Chondrocyte (in vitro differentiated cells): ENCODE results near the gene CTNNBIP1. TPM values are rescaled to one million over a fixed set of nuclear protein-coding genes. Genes with fewer than 3 reads are reported as not detected.

ENCODE experiments used
- DNase-seq: peaks from one replicate; pipeline ENCODE4 v3.0.0; 2021; ENCODE audit warnings: mixed read lengths, low spot score
- H3K27ac Mint-ChIP-seq: one replicate; pipeline ENCODE4 v1.8.0; 2021; ENCODE audit warnings: mild to moderate bottlenecking, moderate library complexity, mixed read lengths; ENCODE audit not compliant: unreplicated experiment
- H3K27me3 Mint-ChIP-seq: 2 replicates; pipeline ENCODE4 v1.8.0; 2021; ENCODE audit warnings: low read depth, mixed read lengths
- H3K36me3 Mint-ChIP-seq: 2 replicates; pipeline ENCODE4 v1.8.0; 2021; ENCODE audit warnings: low read depth, mixed read lengths
- H3K4me1 Mint-ChIP-seq: 2 replicates; pipeline ENCODE4 v1.8.0; 2021; ENCODE audit warnings: low read depth, mild to moderate bottlenecking, mixed read lengths
- H3K4me3 Mint-ChIP-seq: one replicate; pipeline ENCODE4 v1.8.0; 2021; ENCODE audit warnings: mild to moderate bottlenecking, moderate library complexity, mixed read lengths; ENCODE audit not compliant: unreplicated experiment
- H3K9me3 Mint-ChIP-seq: 2 replicates; pipeline ENCODE4 v1.8.0; 2021; ENCODE audit warnings: low read depth, mixed read lengths
- total RNA-seq: library from RNA; stranded (reverse); gene quantifications from 3 replicates; pipeline ENCODE4 v1.2.1, GENCODE V29; 2021
- TF ChIP-seq, protein P1 (sequence below): fragments of 200-600 bp; sonication (generic); IDR thresholded peaks from 2 replicates; pipeline ENCODE4 v1.5.0; 2021; ENCODE audit warnings: antibody characterized with exemption, mild to moderate bottlenecking, moderate library complexity

Gene CTNNBIP1
- total RNA-seq, 1 donor from 2014 or later: 26.2 TPM

DNA sequence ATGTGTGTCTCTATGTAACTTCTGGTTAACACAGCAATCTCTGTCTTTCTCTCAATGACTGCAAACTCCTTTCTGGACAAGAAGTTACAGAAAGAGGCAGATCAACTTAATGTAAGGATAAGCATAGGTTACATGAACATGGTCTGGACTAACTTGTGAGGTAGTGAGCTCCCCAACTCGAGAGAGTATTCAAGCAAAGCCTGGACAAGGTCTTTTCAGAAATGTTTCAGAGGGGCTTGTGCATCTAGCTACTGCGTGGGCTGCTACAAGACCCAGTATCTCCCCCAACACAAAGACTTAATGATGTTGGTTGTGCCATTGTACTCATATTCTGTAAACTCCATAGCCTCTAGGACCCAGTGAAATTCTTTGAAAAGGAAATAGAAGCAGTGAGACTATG is 62.8 kb downstream of the CTNNBIP1 start:
- no peaks in the 10 kb centered on the region for H3K9me3 Mint-ChIP-seq
- peaks cover 19% of the 10 kb centered on the region for H3K4me1 Mint-ChIP-seq
- H3K4me3 Mint-ChIP-seq: no peak overlapping the region
- TF ChIP-seq, protein P1, sequence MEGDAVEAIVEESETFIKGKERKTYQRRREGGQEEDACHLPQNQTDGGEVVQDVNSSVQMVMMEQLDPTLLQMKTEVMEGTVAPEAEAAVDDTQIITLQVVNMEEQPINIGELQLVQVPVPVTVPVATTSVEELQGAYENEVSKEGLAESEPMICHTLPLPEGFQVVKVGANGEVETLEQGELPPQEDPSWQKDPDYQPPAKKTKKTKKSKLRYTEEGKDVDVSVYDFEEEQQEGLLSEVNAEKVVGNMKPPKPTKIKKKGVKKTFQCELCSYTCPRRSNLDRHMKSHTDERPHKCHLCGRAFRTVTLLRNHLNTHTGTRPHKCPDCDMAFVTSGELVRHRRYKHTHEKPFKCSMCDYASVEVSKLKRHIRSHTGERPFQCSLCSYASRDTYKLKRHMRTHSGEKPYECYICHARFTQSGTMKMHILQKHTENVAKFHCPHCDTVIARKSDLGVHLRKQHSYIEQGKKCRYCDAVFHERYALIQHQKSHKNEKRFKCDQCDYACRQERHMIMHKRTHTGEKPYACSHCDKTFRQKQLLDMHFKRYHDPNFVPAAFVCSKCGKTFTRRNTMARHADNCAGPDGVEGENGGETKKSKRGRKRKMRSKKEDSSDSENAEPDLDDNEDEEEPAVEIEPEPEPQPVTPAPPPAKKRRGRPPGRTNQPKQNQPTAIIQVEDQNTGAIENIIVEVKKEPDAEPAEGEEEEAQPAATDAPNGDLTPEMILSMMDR: no peak
- DNase-seq: no peak
- no peaks in the 10 kb centered on the region for H3K36me3 Mint-ChIP-seq
- no peak overlapping the region for H3K27ac Mint-ChIP-seq
- peaks cover 2% of the 10 kb centered on the region for H3K27me3 Mint-ChIP-seq

DNA sequence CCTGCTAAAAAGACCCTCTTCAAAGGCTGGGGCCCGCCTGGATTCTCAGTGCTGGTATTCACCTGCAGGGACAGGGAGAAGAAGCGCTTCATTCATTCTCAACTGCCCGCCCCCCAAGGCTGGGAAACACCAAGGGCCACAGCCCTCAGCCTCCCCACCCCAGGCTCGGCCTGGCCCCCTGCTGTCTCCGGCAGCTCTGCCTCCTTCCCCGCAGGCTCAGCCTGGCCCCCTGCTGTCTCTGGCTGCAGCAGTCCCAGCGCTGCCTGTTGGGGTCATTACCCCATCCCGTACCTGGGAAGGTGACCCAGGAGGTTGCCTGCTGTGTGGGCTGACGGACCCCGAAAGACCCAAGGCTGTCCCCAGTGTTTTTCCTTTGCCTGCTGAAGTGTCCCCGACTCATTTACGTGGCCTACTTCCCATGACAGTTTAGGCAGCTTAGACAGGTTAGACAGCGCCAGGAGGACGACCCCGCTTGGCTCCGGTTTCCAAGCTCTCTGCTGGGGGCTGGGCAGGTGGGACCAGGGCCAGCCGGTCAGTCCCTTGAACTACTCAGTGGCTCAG is 63.4 kb downstream of the CTNNBIP1 start:
- H3K36me3 Mint-ChIP-seq: no peaks in the 10 kb centered on the region
- no peaks in the 10 kb centered on the region for H3K9me3 Mint-ChIP-seq
- no peak for DNase-seq
- H3K27me3 Mint-ChIP-seq: peaks cover 2% of the 10 kb centered on the region
- no peak overlapping the region for H3K27ac Mint-ChIP-seq
- H3K4me1 Mint-ChIP-seq: peaks cover 16% of the 10 kb centered on the region
- H3K4me3 Mint-ChIP-seq: no peak overlapping the region
- TF ChIP-seq, protein P1: no peak

DNA sequence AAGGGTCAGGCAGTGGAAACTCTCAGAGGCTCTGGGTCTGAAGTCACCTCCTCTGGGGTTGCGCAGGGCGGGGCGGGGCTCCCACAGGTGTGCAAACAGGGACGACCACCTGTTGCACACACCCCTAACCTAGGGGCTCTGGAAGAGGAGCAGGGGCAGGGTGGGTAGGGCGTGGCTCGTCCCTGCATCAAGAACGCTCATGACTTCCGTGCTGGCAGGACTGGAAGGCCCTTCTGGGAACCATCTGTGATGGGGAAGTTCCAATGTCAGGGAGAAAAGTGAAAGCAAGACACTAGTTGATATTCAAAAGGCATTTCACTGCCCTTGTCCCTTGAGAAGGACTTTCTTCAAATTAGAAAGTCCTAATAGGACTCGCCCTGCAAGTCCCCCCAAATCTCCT is 64.2 kb downstream of the CTNNBIP1 start:
- Mint-ChIP-seq H3K4me3 (no peak overlapping the region), H3K27me3 (peaks cover 2% of the 10 kb centered on the region), H3K36me3 (no peaks in the 10 kb centered on the region), H3K27ac (no peak overlapping the region), H3K9me3 (no peaks in the 10 kb centered on the region), H3K4me1 (peaks cover 16% of the 10 kb centered on the region)
- DNase-seq: no peak
- TF ChIP-seq, protein P1: no peak

DNA sequence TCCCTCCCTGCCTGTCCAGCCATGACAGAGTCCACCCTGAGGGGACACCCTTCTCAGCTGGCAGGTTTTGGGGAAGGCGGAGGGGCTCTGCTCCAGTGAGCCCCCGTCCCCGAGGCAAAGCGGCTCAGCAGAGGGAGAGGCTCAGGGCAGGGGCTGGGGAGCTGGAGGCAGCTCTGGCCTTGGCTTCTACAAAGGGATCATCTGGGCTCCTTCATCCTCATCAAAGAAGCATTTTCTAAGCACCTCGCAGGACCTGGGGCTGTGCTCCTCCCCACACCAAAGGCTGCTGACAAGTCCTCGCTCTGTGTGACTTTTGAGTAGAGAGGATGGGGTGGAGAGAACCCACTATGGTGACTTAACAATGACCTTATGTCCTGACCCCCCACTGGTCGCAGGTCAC is 65.3 kb downstream of the CTNNBIP1 start:
- Mint-ChIP-seq H3K27me3 (peaks cover 2% of the 10 kb centered on the region), H3K4me3 (no peak overlapping the region), H3K4me1 (peaks cover 16% of the 10 kb centered on the region), H3K36me3 (no peaks in the 10 kb centered on the region), H3K27ac (no peak overlapping the region), H3K9me3 (no peaks in the 10 kb centered on the region)
- TF ChIP-seq, protein P1: no peak
- DNase-seq: no peak

DNA sequence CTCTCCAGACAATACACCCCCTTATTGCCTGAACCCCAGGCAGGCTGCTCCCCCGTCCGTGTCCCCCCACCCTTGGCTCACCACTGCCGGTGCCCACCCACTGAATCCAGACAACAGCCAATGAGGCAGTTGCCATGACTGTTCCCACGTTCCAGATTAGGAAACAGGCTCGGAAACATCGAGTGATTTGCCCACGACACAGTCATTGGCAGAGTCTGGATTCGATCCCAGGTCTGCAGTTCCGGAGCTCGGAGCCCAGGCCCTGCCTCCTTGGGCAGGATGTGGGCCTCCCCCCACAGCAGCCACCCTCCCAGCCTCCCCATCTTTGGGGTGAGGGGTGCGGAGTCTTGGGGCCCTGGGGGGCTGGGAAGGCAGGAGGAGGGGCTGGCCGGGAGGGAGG is 66.0 kb downstream of the CTNNBIP1 start:
- Mint-ChIP-seq H3K27me3 (peaks cover 2% of the 10 kb centered on the region), H3K4me3 (no peak overlapping the region), H3K36me3 (no peaks in the 10 kb centered on the region), H3K4me1 (peaks cover 16% of the 10 kb centered on the region), H3K27ac (no peak overlapping the region), H3K9me3 (no peaks in the 10 kb centered on the region)
- TF ChIP-seq, protein P1: no peak
- DNase-seq: peak; percentile 47
